ENCODE results near the gene CABLES1. TPM values are rescaled to one million over a fixed set of nuclear protein-coding genes. Genes with fewer than 3 reads are reported as not detected.

The CABLES1 gene, protein sequence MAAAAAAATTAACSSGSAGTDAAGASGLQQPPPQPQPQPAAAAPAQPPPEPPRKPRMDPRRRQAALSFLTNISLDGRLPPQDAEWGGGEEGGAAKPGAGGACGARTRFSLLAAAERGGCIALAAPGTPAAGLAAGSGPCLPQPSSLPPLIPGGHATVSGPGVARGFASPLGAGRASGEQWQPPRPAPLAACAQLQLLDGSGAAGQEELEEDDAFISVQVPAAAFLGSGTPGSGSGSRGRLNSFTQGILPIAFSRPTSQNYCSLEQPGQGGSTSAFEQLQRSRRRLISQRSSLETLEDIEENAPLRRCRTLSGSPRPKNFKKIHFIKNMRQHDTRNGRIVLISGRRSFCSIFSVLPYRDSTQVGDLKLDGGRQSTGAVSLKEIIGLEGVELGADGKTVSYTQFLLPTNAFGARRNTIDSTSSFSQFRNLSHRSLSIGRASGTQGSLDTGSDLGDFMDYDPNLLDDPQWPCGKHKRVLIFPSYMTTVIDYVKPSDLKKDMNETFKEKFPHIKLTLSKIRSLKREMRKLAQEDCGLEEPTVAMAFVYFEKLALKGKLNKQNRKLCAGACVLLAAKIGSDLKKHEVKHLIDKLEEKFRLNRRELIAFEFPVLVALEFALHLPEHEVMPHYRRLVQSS
- total RNA-seq = 1 to 10 TPM; 2.0 to 2.1 TPM

DNA sequence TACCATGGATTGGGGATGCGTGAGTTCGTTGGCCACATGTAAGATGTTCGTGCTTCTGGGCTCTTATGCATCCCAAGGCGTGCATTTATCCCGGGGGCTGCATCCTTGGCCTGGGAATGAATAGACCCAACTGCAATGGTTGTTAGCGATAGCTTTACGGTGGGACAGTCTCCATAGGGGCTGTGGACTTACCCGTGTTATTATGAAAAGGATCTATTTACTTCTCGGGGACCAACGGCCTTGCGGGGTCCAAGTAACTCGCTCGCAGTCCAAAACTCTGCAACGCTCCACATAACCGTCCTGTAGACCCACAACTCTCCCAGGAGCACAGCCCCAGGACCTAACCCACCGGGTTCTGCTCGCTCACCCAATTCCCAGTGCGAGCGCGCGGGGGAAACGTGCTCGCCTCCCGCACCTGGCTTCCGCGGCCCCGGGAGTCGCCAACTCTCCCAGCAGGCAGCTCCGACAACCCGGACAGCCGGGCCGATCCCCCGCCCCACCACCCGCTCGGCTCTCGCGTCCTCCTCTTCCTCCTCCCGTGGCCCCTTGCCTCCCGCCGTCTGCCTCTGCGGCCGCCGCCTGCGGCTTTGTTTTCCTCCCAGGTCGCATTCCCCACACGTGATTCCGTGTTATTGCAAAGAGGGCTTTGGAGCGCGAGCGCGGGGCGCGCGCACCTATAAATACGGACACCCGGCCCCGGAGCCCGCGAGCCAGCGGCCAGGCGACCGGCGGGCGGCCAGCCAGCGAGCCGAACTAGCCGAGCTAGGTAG, at the start of gene CABLES1:
Gene CABLES1, plus strand, starts transcription at position 706 of the 770 bp plus-strand sequence. CDS start 278 bp downstream, outside the sequence.

Other genes with a start within 250 kb of the CABLES1 start
- 10 to 100 TPM; 42.5 to 44.4 TPM for gene RBBP8, start 202.2 kb upstream of the CABLES1 start, total RNA-seq